ENCODE measurements around the gene SH2D2A. TPM values are rescaled to one million over a fixed set of nuclear protein-coding genes. Genes with fewer than 3 reads are reported as not detected.

The SH2D2A gene
- total and polyA plus RNA-seq, 9 of the 15 experiments (the other 6 are each of a cell fraction or from before 2014, with no cell fraction given): 0.89 to 33.6 (median 6.9) TPM

GRCh38 chr1:156766298-156767100, 50.1 kb downstream of the SH2D2A start (continued):
- TF ChIP-seq MEF2D (tag; conservative IDR thresholded peaks at IDR 0.05; ENCODE audit: low read depth) (no peak), SMAD1 (IDR thresholded peaks at IDR 0.05; ENCODE audit: low read depth, low read length, partially characterized antibody) (no peak), ZBTB2 (IDR thresholded peaks at IDR 0.05) (no peak), NONO (IDR thresholded peaks at IDR 0.05; ENCODE audit: low read depth in 2 of 2, low read length in 1 of 2) (peak in 1 of 2 experiments; percentile 3; a peak in 1 of 4 replicates), TGIF2 (CRISPR knock-in tag; IDR thresholded peaks at IDR 0.05) (no peak), NEUROD1 (IDR thresholded peaks at IDR 0.05; ENCODE audit: borderline replicate concordance, low read depth, low read length, partially characterized antibody) (peak; percentile 27), TAL1 (IDR thresholded peaks at IDR 0.05) (peak; percentile 6; the same call in 1 of the 2 replicates), HDAC2 (IDR thresholded peaks at IDR 0.05) (peak; percentile 20; the same call in 1 of the 2 replicates), ZNF561 (CRISPR knock-in tag; conservative IDR thresholded peaks at IDR 0.05) (no peak), MAFF (IDR thresholded peaks at IDR 0.05; ENCODE audit: low read length) (no peak), MTA1 (IDR thresholded peaks at IDR 0.05; ENCODE audit: borderline replicate concordance) (0 out of 2 replicates have a peak, but pooled peaks have one; percentile 40), MCM2 (IDR thresholded peaks at IDR 0.05; ENCODE audit: low read depth) (no peak), MIER1 (IDR thresholded peaks at IDR 0.05; ENCODE audit: low read depth) (0 out of 2 replicates have a peak, but pooled peaks have one; percentile 20), CHD1 (IDR thresholded peaks at IDR 0.05; ENCODE audit: low read length) (peak; percentile 30), FOXK2 (conservative IDR thresholded peaks at IDR 0.05 in 1 of 2, IDR thresholded peaks at IDR 0.05 in 1 of 2; ENCODE audit: low read depth in 2 of 2) (peak in 1 of 2 experiments; percentile 66; a peak in 3 of 4 replicates), ZNF121 (CRISPR knock-in tag; conservative IDR thresholded peaks at IDR 0.05) (no peak), MCM3 (IDR thresholded peaks at IDR 0.05) (no peak), SMAD4 (CRISPR knock-in tag; conservative IDR thresholded peaks at IDR 0.05) (no peak)
- TF ChIP-seq, protein P1, sequence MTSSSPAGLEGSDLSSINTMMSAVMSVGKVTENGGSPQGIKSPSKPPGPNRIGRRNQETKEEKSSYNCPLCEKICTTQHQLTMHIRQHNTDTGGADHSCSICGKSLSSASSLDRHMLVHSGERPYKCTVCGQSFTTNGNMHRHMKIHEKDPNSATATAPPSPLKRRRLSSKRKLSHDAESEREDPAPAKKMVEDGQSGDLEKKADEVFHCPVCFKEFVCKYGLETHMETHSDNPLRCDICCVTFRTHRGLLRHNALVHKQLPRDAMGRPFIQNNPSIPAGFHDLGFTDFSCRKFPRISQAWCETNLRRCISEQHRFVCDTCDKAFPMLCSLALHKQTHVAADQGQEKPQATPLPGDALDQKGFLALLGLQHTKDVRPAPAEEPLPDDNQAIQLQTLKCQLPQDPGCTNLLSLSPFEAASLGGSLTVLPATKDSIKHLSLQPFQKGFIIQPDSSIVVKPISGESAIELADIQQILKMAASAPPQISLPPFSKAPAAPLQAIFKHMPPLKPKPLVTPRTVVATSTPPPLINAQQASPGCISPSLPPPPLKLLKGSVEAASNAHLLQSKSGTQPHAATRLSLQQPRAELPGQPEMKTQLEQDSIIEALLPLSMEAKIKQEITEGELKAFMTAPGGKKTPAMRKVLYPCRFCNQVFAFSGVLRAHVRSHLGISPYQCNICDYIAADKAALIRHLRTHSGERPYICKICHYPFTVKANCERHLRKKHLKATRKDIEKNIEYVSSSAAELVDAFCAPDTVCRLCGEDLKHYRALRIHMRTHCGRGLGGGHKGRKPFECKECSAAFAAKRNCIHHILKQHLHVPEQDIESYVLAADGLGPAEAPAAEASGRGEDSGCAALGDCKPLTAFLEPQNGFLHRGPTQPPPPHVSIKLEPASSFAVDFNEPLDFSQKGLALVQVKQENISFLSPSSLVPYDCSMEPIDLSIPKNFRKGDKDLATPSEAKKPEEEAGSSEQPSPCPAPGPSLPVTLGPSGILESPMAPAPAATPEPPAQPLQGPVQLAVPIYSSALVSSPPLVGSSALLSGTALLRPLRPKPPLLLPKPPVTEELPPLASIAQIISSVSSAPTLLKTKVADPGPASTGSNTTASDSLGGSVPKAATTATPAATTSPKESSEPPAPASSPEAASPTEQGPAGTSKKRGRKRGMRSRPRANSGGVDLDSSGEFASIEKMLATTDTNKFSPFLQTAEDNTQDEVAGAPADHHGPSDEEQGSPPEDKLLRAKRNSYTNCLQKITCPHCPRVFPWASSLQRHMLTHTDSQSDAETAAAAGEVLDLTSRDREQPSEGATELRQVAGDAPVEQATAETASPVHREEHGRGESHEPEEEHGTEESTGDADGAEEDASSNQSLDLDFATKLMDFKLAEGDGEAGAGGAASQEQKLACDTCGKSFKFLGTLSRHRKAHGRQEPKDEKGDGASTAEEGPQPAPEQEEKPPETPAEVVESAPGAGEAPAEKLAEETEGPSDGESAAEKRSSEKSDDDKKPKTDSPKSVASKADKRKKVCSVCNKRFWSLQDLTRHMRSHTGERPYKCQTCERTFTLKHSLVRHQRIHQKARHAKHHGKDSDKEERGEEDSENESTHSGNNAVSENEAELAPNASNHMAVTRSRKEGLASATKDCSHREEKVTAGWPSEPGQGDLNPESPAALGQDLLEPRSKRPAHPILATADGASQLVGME (CRISPR knock-in tag; IDR thresholded peaks at IDR 0.05): 0 out of 2 replicates have a peak, but pooled peaks have one; percentile 8
- TF ChIP-seq, protein P2, sequence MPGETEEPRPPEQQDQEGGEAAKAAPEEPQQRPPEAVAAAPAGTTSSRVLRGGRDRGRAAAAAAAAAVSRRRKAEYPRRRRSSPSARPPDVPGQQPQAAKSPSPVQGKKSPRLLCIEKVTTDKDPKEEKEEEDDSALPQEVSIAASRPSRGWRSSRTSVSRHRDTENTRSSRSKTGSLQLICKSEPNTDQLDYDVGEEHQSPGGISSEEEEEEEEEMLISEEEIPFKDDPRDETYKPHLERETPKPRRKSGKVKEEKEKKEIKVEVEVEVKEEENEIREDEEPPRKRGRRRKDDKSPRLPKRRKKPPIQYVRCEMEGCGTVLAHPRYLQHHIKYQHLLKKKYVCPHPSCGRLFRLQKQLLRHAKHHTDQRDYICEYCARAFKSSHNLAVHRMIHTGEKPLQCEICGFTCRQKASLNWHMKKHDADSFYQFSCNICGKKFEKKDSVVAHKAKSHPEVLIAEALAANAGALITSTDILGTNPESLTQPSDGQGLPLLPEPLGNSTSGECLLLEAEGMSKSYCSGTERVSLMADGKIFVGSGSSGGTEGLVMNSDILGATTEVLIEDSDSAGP (CRISPR knock-in tag; IDR thresholded peaks at IDR 0.05): peak; percentile 91; the same call in 1 of the 2 replicates

All from K562 (cell line).